SH-SY5Y (cell line): ENCODE results near the gene TRH.

ENCODE experiments used
- GATA2 ChIP-seq: IDR thresholded peaks from 2 replicates; pipeline ENCODE4 v1.6.1; 2011; ENCODE audit warnings: mild to moderate bottlenecking, low read depth, low read length
- GATA3 ChIP-seq: IDR thresholded peaks from 2 replicates; pipeline ENCODE4 v1.6.1; 2011; ENCODE audit warnings: low read depth, mild to moderate bottlenecking, low read length, moderate library complexity

- TF ChIP-seq GATA2: no peak
- no peak for TF ChIP-seq GATA3
Measured at GRCh38 chr3:129967761-129968160, 6.8 kb upstream of the TRH start.
